Endothelial cell of umbilical vein (primary cell): ENCODE data around the gene MEGF11.

ENCODE experiments used
- CTCF ChIP-seq, 2 donors: IDR thresholded peaks; 1 replicate in 1 of 2; 2 replicates in 1 of 2; pipeline ENCODE4 v1.5.1; 2011; ENCODE audit warnings: low read length in 2 of 2, mild to moderate bottlenecking in 2 of 2, moderate library complexity in 2 of 2, control low read depth in 1 of 2, inconsistent platforms in 1 of 2, low read depth in 1 of 2; ENCODE audit not compliant: insufficient read depth in 1 of 2; ENCODE audit errors: extremely low read depth in 1 of 2
- EZH2 ChIP-seq: IDR thresholded peaks from 2 replicates; pipeline ENCODE4 v1.6.1; 2012; ENCODE audit warnings: borderline replicate concordance, low read depth, mild to moderate bottlenecking, moderate library complexity, low read length, inconsistent platforms; ENCODE audit not compliant: severe bottlenecking
- POLR2A ChIP-seq: IDR thresholded peaks from 2 replicates; pipeline ENCODE4 v1.6.1; 2012; ENCODE audit warnings: low read depth, mild to moderate bottlenecking, control low read depth, low read length

GRCh38 chr15:66023311-66023972 lies 230.1 kb downstream of the MEGF11 start:
- TF ChIP-seq CTCF (IDR thresholded peaks at IDR 0.05; ENCODE audit: extremely low read depth in 1 of 2, insufficient read depth in 1 of 2, low read depth in 1 of 2, low read length in 2 of 2) (no peak), POLR2A (no peak), EZH2 (no peak)
